Loucy (cell line): ENCODE measurements around the gene SNX21.
A peak's percentile ranks its signal among the peaks of the same experiment; 100 is the strongest.

Experiments
- H2AFZ ChIP-seq: fragments of 200-600 bp; sonication (generic); 2 replicates; pipeline ENCODE4 v1.6.0; 2016; ENCODE audit warnings: antibody characterized with exemption, mild to moderate bottlenecking, low read length, moderate library complexity
- H3F3A ChIP-seq: fragments of 200-600 bp; 2 replicates; pipeline ENCODE4 v1.6.0; 2016; ENCODE audit warnings: antibody characterized with exemption, low read depth, mild to moderate bottlenecking
- H3K27me3 ChIP-seq: fragments of 200-600 bp; sonication (generic); 2 replicates; pipeline ENCODE4 v1.6.1; 2014; ENCODE audit warnings: low read length, mild to moderate bottlenecking; ENCODE audit not compliant: insufficient read depth, poor library complexity, severe bottlenecking
- H3K36me3 ChIP-seq: fragments of 200-600 bp; sonication (generic); 2 replicates; pipeline ENCODE4 v1.6.1; 2016; ENCODE audit warnings: low read length; ENCODE audit not compliant: insufficient read depth
- H3K4me1 ChIP-seq: fragments of 200-600 bp; sonication (generic); 2 replicates; pipeline ENCODE4 v1.5.1; 2014; ENCODE audit warnings: low read length, mild to moderate bottlenecking; ENCODE audit not compliant: insufficient read depth, poor library complexity, severe bottlenecking
- H3K4me2 ChIP-seq: fragments of 200-600 bp; sonication (generic); 2 replicates; pipeline ENCODE4 v1.6.0; 2014; ENCODE audit warnings: antibody characterized with exemption, low read length, low read depth, mild to moderate bottlenecking; ENCODE audit not compliant: poor library complexity, severe bottlenecking
- H3K4me3 ChIP-seq: fragments of 200-600 bp; sonication (generic); 2 replicates; pipeline ENCODE4 v1.5.1; 2014; ENCODE audit warnings: low read length, mild to moderate bottlenecking, mixed read lengths; ENCODE audit not compliant: poor library complexity, severe bottlenecking
- H3K79me2 ChIP-seq: fragments of 200-600 bp; sonication (generic); 2 replicates; pipeline ENCODE4 v1.6.1; 2014; ENCODE audit warnings: low read length; ENCODE audit not compliant: insufficient read depth
- H3K9ac ChIP-seq: fragments of 200-600 bp; sonication (generic); 2 replicates; pipeline ENCODE4 v1.6.0; 2014; ENCODE audit warnings: mild to moderate bottlenecking, low read depth, low read length, moderate library complexity; ENCODE audit not compliant: poor library complexity, severe bottlenecking
- H3K9me2 ChIP-seq: fragments of 200-600 bp; sonication (generic); replicated peaks from 2 replicates; pipeline ENCODE4 v1.6.1; 2016; ENCODE audit warnings: low read depth, low read length, mixed read lengths
- H3K9me3 ChIP-seq: fragments of 200-600 bp; sonication (generic); 2 replicates; pipeline ENCODE4 v1.6.1; 2014; ENCODE audit warnings: mild to moderate bottlenecking, antibody characterized with exemption, low read length, low read depth; ENCODE audit not compliant: insufficient read depth
- H4K20me1 ChIP-seq: fragments of 200-600 bp; sonication (generic); 2 replicates; pipeline ENCODE4 v1.6.0; 2014; ENCODE audit warnings: antibody characterized with exemption, low read length, mild to moderate bottlenecking; ENCODE audit not compliant: insufficient read depth, poor library complexity, severe bottlenecking
- EZH2phosphoT487 ChIP-seq: fragments of 200-600 bp; IDR thresholded peaks from 2 replicates; pipeline ENCODE4 v1.6.1; 2018; ENCODE audit warnings: antibody characterized with exemption, mild to moderate bottlenecking, moderate library complexity, borderline replicate concordance
- TF ChIP-seq, protein P1 (sequence below): fragments of 200-600 bp; sonication (generic); conservative IDR thresholded peaks from 2 replicates; pipeline ENCODE4 v1.5.1; 2014; ENCODE audit warnings: mild to moderate bottlenecking, antibody characterized with exemption, low read length

SNX21 gene

DNA sequence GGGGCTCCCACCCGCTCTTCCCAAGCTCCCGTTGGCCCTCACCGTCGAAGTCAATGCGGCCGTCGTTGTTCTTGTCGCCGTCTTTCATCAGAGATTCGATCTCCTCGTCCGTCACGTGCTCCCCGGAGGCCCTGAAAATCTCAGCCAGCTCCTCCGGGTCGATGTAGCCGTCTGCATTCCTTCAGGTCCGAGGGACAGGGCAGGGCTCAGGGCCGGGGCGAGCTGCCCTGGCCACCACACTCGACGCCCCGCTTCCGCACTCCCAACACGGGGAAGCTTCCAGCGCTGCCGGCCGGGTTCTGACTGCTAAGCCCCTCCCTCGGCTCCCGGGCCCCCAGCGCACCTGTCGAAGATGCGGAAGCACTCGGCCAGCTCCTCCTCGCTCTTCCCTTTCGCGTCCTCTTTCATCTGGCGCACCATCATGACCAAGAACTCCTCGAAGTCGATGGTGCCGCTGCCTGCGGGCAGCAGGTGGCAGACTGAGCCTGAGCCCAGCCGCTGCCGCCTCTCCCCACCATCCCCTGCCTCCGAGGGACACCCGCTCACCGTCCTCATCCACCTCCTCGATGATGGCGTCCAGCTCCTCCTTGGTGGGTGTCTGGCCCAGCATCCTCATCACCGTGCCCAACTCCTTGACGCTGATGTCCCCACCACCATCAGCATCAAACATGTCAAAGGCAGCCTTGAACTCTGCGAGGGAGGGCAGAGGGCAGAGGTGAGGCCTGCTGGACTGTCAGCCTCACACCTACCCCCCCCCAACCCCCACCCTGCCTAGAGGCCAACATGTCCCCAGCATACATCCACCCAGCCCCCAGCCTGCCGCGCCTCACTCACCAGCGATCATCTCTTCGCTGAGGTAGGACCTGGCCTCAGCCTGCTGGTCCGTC lies 9.4 kb upstream of the SNX21 start:
- Histone ChIP-seq H3F3A (no peaks in the 10 kb centered on the region), H3K9me3 (no peaks in the 10 kb centered on the region), H3K27me3 (no peaks in the 10 kb centered on the region), H3K9ac (no peak overlapping the region), H3K9me2 (no peaks in the 10 kb centered on the region), H2AFZ (no peak overlapping the region), H3K36me3 (no peaks in the 10 kb centered on the region), H4K20me1 (no peaks in the 10 kb centered on the region), H3K79me2 (no peaks in the 10 kb centered on the region), H3K4me3 (no peak overlapping the region), H3K4me2 (no peak overlapping the region), H3K4me1 (no peaks in the 10 kb centered on the region)
- no peak for TF ChIP-seq EZH2phosphoT487
- TF ChIP-seq, protein P1, sequence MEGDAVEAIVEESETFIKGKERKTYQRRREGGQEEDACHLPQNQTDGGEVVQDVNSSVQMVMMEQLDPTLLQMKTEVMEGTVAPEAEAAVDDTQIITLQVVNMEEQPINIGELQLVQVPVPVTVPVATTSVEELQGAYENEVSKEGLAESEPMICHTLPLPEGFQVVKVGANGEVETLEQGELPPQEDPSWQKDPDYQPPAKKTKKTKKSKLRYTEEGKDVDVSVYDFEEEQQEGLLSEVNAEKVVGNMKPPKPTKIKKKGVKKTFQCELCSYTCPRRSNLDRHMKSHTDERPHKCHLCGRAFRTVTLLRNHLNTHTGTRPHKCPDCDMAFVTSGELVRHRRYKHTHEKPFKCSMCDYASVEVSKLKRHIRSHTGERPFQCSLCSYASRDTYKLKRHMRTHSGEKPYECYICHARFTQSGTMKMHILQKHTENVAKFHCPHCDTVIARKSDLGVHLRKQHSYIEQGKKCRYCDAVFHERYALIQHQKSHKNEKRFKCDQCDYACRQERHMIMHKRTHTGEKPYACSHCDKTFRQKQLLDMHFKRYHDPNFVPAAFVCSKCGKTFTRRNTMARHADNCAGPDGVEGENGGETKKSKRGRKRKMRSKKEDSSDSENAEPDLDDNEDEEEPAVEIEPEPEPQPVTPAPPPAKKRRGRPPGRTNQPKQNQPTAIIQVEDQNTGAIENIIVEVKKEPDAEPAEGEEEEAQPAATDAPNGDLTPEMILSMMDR: peak; percentile 55

DNA sequence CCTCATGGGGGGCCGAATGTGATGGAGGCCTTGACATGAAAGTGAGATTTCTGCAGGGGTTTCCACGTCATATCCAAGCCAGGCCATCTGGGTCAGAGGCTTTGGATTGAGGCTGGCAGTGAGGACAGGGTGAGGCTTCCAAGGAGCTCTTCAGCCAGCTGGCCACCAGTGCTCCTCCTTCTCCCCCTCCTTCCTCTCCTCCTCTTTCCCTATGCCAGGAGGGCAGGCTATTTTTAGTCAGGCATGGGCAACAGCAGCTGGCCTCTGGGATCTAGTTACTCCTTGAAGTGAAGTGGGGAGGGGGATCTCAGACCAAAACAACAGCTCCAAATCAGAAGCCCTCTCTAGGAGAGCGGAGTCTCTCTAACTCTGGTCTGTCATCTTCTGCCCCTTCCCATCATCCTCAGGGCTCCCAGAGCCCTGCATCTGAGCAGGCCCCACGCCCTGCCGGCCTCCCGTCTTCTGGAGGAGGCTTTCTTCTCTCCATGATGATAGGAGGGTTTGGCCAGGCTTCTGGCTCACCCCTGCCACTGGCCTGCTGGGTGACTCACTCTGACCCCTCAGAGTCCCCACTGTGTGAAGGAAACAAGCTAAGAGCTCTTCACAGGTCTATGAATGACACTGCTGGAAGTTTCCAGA lies 7.1 kb upstream of the SNX21 start:
- TF ChIP-seq, protein P1: no peak
- TF ChIP-seq EZH2phosphoT487: no peak
- H3K79me2 ChIP-seq: no peaks in the 10 kb centered on the region
- no peaks in the 10 kb centered on the region for H3K9me2 ChIP-seq
- H3K36me3 ChIP-seq: no peaks in the 10 kb centered on the region
- no peaks in the 10 kb centered on the region for H3K4me1 ChIP-seq
- no peaks in the 10 kb centered on the region for H3K27me3 ChIP-seq
- H3K9me3 ChIP-seq: no peaks in the 10 kb centered on the region
- no peaks in the 10 kb centered on the region for H3F3A ChIP-seq
- no peak overlapping the region for H3K4me2 ChIP-seq
- no peaks in the 10 kb centered on the region for H4K20me1 ChIP-seq
- H3K9ac ChIP-seq: no peak overlapping the region
- no peak overlapping the region for H2AFZ ChIP-seq
- no peak overlapping the region for H3K4me3 ChIP-seq

DNA sequence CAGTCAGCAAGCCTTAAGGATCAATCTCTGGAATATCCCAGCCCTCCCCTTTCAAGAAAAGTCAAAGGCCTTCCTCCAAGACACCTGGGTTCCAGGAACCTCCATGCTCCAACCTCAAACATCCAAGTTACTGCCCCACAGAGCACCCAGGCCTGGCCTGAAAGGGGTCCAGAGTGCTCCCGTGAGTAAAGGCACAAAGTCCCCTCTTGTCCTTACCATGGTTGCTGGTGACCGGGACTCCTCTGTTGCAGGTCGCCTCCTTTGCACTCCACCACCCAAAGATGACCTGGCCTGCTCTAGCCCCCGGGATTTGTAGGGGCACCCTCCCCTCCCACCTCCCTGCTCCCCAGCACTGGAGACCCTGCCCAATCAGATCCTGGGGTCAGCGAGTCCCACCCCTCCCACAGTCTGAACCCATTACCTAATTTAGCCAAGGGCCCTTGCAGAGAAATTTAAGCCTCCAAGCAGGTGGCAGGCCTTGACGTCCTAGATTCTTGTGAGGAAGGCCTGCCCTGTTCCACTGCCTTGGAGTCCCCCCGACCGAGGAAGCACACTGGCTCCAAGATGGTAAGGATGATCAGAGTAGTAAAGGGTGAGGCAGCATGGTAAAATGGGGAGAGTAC lies 6.5 kb upstream of the SNX21 start, which contains the start of gene TNNC2:
TSS of gene TNNC2 (minus strand) at position 283 of the 623 bp plus-strand sequence. CDS start at position 219, 64 bp downstream.
- Histone ChIP-seq H3K9me2 (no peaks in the 10 kb centered on the region), H4K20me1 (no peaks in the 10 kb centered on the region), H2AFZ (no peak within 1 kb of the TSS), H3K4me3 (no peak within 1 kb of the TSS), H3K79me2 (no peaks in the 10 kb centered on the region), H3K9ac (no peak within 1 kb of the TSS), H3K27me3 (no peaks in the 10 kb centered on the region), H3K4me1 (no peaks in the 10 kb centered on the region), H3K4me2 (no peak within 1 kb of the TSS), H3K36me3 (no peaks in the 10 kb centered on the region), H3F3A (no peaks in the 10 kb centered on the region), H3K9me3 (no peaks in the 10 kb centered on the region)
- TF ChIP-seq, protein P1: no peak
- TF ChIP-seq EZH2phosphoT487: no peak
